ENCODE results near the gene GAB1. TPM values are rescaled to one million over a fixed set of nuclear protein-coding genes. Genes with fewer than 3 reads are reported as not detected.
A peak's percentile ranks its signal among the peaks of the same experiment; 100 is the strongest.

The GAB1 gene
- total RNA-seq, 1 experiment from 2014 or later, result 29.4 TPM

GRCh38 chr4:143356493-143356892, 19.8 kb downstream of the GAB1 start:
- H3K36me3 ChIP-seq (ENCODE audit: low read depth), result no peaks in the 10 kb centered on the region
- H2AFZ ChIP-seq, result no peak overlapping the region
- POLR2A ChIA-PET (ENCODE audit: unreplicated experiment), result no interaction called here
- peak overlapping the region; percentile 14; the same call in 1 of the 2 replicates for H3K4me2 ChIP-seq
- intact Hi-C loops (cut with micrococcal nuclease; ENCODE audit: unreplicated experiment), result loop anchor here (10.0 kb wide), 1 partner anchor 882 kb away; no protein-coding TSS in a partner anchor
- no peak for DNase-seq
- H3K9me3 ChIP-seq (ENCODE audit: insufficient read depth, low read depth), result no peaks in the 10 kb centered on the region
- no peaks in the 10 kb centered on the region for H4K20me1 ChIP-seq (ENCODE audit: insufficient read depth)
- peaks cover 54% of the 10 kb centered on the region for H3K79me2 ChIP-seq (ENCODE audit: low read depth)
- H3K4me1 ChIP-seq (replicated peaks; ENCODE audit: insufficient read depth), result peaks cover 75% of the 10 kb centered on the region
- no peak overlapping the region for H3K4me3 ChIP-seq
- no peaks in the 10 kb centered on the region for H3K27me3 ChIP-seq (ENCODE audit: insufficient read depth, low read depth)
- no peaks in the 10 kb centered on the region for H3K9me2 ChIP-seq (ENCODE audit: insufficient read depth)
- no TSS peak for BruUV-seq (replicated peaks)
- H3K27ac ChIP-seq, result peak overlapping the region; percentile 87
- TF ChIP-seq EZH2 (IDR thresholded peaks at IDR 0.05; ENCODE audit: low read depth) (no peak), CTCF (conservative IDR thresholded peaks at IDR 0.05) (no peak)
- CTCF ChIA-PET, result no interaction called here
- peaks cover 27% of the 10 kb centered on the region; the same call in 1 of the 2 replicates for H3F3A ChIP-seq (ENCODE audit: insufficient read depth, low read depth)

GRCh38 chr4:143357161-143357845, 20.6 kb downstream of the GAB1 start:
- ChIA-PET CTCF (no interaction called here), POLR2A (ENCODE audit: unreplicated experiment) (interaction anchor here (0.6 kb wide), 1 partner anchor 11 kb away, joined by 6 read pairs; no protein-coding TSS in a partner anchor)
- no peaks in the 10 kb centered on the region for H3K27me3 ChIP-seq (ENCODE audit: insufficient read depth, low read depth)
- no peaks in the 10 kb centered on the region for H3K9me2 ChIP-seq (ENCODE audit: insufficient read depth)
- intact Hi-C loops (cut with micrococcal nuclease; ENCODE audit: unreplicated experiment), result loop anchor here (10.0 kb wide), 1 partner anchor 883 kb away; no protein-coding TSS in a partner anchor
- H3K4me2 ChIP-seq, result peak overlapping the region; percentile 14; the same call in 1 of the 2 replicates
- no peaks in the 10 kb centered on the region for H3K36me3 ChIP-seq (ENCODE audit: low read depth)
- H3K27ac ChIP-seq, result peak overlapping the region; percentile 87
- no peak overlapping the region for H2AFZ ChIP-seq
- no peak overlapping the region for H3K4me3 ChIP-seq
- H3K9me3 ChIP-seq (ENCODE audit: insufficient read depth, low read depth), result no peaks in the 10 kb centered on the region
- H3F3A ChIP-seq (ENCODE audit: insufficient read depth, low read depth), result peaks cover 19% of the 10 kb centered on the region; the same call in 1 of the 2 replicates
- H4K20me1 ChIP-seq (ENCODE audit: insufficient read depth), result no peaks in the 10 kb centered on the region
- DNase-seq, result peak; percentile 41 to 73
- no TSS peak for BruUV-seq (replicated peaks)
- H3K4me1 ChIP-seq (replicated peaks; ENCODE audit: insufficient read depth), result peaks cover 67% of the 10 kb centered on the region
- peaks cover 59% of the 10 kb centered on the region for H3K79me2 ChIP-seq (ENCODE audit: low read depth)
- no peak for TF ChIP-seq EZH2 (IDR thresholded peaks at IDR 0.05; ENCODE audit: low read depth)
- TF ChIP-seq CTCF (conservative IDR thresholded peaks at IDR 0.05), result no peak

DNA sequence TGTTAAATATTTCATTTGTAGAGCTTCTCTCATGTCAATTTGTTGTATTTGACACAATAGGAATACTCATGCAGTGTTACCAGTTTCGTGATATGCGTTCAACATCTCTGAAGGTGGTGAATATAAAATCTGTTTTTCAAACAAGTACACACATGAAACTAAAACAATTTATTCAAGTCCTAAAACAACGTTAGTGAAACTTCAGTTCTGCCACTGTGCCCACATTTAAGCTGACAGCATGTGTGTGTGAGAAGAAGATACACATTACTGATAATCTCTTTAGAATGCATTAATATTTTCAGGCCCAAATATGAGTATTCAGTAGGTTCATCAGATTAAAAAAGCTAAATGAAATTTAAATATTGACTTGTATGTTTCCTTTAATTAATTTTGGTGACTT, 21.7 kb downstream of the GAB1 start:
- intact Hi-C loops (cut with micrococcal nuclease; ENCODE audit: unreplicated experiment), result loop anchor here (10.0 kb wide), 1 partner anchor 884 kb away; no protein-coding TSS in a partner anchor
- Histone ChIP-seq H3F3A (ENCODE audit: insufficient read depth, low read depth) (peaks cover 12% of the 10 kb centered on the region; the same call in 1 of the 2 replicates), H3K4me2 (peak overlapping the region; percentile 52), H3K36me3 (ENCODE audit: low read depth) (no peaks in the 10 kb centered on the region), H3K4me1 (replicated peaks; ENCODE audit: insufficient read depth) (peaks cover 56% of the 10 kb centered on the region), H3K4me3 (no peak overlapping the region), H4K20me1 (ENCODE audit: insufficient read depth) (no peaks in the 10 kb centered on the region), H2AFZ (no peak overlapping the region), H3K79me2 (ENCODE audit: low read depth) (peaks cover 54% of the 10 kb centered on the region), H3K9me2 (ENCODE audit: insufficient read depth) (no peaks in the 10 kb centered on the region), H3K27me3 (ENCODE audit: insufficient read depth, low read depth) (no peaks in the 10 kb centered on the region), H3K27ac (peak overlapping the region; percentile 87), H3K9me3 (ENCODE audit: insufficient read depth, low read depth) (no peaks in the 10 kb centered on the region)
- DNase-seq, result no peak
- TF ChIP-seq CTCF (conservative IDR thresholded peaks at IDR 0.05) (no peak), EZH2 (IDR thresholded peaks at IDR 0.05; ENCODE audit: low read depth) (no peak)
- BruUV-seq (replicated peaks), result no TSS peak
- CTCF ChIA-PET, result interaction anchor here (0.6 kb wide), 1 partner anchor 175 kb away, joined by 4 read pairs; no protein-coding TSS in a partner anchor
- POLR2A ChIA-PET (ENCODE audit: unreplicated experiment), result interaction anchor here (0.6 to 0.7 kb wide), 5 partner anchors 10 to 149 kb away, joined by 3 to 5 read pairs (median 4); no protein-coding TSS in a partner anchor

All from PC-9 (cell line).